Stomach (tissue), 4 donors: Measurements from ENCODE around the gene OGDH.

Experiments
- POLR2AphosphoS5 ChIP-seq, 3 donors: sonication (generic); formaldehyde crosslinking; IDR thresholded peaks; one replicate each; pipeline ENCODE4 v1.6.1; 2016; ENCODE audit warnings: antibody characterized with exemption in 3 of 3
- TF ChIP-seq, protein P1 (sequence below), 7 experiments: fragments of 450-650 bp in 4 of 7; fragments of 200-600 bp in 3 of 7; sonication (generic) in 3 of 7; IDR thresholded peaks; one replicate each; pipeline ENCODE4 v1.5.1; 2016 to 2019; ENCODE audit warnings: antibody characterized with exemption in 7 of 7, control low read depth in 2 of 7, mild to moderate bottlenecking in 1 of 7

DNA sequence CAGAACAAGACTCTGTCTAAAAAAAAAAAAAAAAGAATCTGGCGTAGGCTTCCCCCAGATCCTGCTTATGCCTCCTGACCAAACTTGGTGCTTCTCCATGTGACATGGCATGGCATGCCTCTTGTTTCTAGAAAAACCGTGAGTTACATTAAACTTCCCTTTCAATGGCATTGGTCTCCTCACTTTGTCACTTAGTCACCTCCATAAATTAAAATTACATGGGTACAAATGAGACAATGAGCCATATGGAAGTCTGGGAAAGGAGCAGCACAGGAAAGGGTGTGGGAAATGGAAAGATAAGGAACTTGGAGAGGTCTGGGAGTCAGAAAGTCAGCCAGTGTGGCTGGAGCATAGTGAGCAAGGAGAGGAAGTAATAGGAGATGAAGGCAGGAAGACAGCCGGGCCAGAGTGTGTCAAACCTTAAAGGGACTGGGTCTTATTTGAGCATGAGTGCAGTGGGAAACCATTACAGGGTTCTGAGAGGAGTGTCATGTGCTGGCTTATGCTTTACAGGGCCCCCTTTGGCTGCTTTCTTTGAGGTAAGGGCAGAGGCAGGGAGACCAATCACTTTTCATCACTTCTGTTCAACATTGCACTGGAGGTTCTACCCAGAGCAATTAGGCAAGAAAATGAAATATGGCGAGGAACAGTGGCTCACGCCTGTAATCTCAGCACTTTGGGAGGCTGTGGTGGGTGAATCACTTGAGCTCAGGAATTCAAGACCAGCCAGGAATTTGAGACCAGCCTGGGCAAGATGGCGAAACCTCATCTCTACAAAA lies 120.9 kb downstream of the OGDH start:
- TF ChIP-seq, protein P1, sequence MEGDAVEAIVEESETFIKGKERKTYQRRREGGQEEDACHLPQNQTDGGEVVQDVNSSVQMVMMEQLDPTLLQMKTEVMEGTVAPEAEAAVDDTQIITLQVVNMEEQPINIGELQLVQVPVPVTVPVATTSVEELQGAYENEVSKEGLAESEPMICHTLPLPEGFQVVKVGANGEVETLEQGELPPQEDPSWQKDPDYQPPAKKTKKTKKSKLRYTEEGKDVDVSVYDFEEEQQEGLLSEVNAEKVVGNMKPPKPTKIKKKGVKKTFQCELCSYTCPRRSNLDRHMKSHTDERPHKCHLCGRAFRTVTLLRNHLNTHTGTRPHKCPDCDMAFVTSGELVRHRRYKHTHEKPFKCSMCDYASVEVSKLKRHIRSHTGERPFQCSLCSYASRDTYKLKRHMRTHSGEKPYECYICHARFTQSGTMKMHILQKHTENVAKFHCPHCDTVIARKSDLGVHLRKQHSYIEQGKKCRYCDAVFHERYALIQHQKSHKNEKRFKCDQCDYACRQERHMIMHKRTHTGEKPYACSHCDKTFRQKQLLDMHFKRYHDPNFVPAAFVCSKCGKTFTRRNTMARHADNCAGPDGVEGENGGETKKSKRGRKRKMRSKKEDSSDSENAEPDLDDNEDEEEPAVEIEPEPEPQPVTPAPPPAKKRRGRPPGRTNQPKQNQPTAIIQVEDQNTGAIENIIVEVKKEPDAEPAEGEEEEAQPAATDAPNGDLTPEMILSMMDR (IDR thresholded peaks at IDR 0.05): no peak
- TF ChIP-seq POLR2AphosphoS5 (IDR thresholded peaks at IDR 0.05): no peak
